Measurements from ENCODE around the gene FAM43B.

- TF ChIP-seq, protein P1, sequence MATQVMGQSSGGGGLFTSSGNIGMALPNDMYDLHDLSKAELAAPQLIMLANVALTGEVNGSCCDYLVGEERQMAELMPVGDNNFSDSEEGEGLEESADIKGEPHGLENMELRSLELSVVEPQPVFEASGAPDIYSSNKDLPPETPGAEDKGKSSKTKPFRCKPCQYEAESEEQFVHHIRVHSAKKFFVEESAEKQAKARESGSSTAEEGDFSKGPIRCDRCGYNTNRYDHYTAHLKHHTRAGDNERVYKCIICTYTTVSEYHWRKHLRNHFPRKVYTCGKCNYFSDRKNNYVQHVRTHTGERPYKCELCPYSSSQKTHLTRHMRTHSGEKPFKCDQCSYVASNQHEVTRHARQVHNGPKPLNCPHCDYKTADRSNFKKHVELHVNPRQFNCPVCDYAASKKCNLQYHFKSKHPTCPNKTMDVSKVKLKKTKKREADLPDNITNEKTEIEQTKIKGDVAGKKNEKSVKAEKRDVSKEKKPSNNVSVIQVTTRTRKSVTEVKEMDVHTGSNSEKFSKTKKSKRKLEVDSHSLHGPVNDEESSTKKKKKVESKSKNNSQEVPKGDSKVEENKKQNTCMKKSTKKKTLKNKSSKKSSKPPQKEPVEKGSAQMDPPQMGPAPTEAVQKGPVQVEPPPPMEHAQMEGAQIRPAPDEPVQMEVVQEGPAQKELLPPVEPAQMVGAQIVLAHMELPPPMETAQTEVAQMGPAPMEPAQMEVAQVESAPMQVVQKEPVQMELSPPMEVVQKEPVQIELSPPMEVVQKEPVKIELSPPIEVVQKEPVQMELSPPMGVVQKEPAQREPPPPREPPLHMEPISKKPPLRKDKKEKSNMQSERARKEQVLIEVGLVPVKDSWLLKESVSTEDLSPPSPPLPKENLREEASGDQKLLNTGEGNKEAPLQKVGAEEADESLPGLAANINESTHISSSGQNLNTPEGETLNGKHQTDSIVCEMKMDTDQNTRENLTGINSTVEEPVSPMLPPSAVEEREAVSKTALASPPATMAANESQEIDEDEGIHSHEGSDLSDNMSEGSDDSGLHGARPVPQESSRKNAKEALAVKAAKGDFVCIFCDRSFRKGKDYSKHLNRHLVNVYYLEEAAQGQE (IDR thresholded peaks at IDR 0.05; ENCODE audit: unreplicated experiment) = no peak
- no peak for TF ChIP-seq EZH2phosphoT487 (IDR thresholded peaks at IDR 0.05; ENCODE audit: unreplicated experiment)
- TF ChIP-seq CTCF (conservative IDR thresholded peaks at IDR 0.05; ENCODE audit: low read depth in 2 of 2) = no peak
- TF ChIP-seq STAT1 (IDR thresholded peaks at IDR 0.05; ENCODE audit: unreplicated experiment) = no peak
- no peak for TF ChIP-seq POLR2AphosphoS5 (IDR thresholded peaks at IDR 0.05; ENCODE audit: low read depth)
- no peak for TF ChIP-seq EZH2 (IDR thresholded peaks at IDR 0.05; ENCODE audit: low read depth, unreplicated experiment)
- TF ChIP-seq CREB1 (CRISPR knock-in tag; IDR thresholded peaks at IDR 0.05; ENCODE audit: low read depth) = no peak
Measured at GRCh38 chr1:20596106-20596505, 43.7 kb downstream of the FAM43B start.
